GM21515 (cell line): ENCODE measurements around the gene ITGA2.

Experiments
- ATAC-seq: cut with Tn5 transposase; IDR thresholded peaks from one replicate; pipeline ENCODE4 v1.9.1; 2021; ENCODE audit not compliant: unreplicated experiment

ITGA2 gene

DNA sequence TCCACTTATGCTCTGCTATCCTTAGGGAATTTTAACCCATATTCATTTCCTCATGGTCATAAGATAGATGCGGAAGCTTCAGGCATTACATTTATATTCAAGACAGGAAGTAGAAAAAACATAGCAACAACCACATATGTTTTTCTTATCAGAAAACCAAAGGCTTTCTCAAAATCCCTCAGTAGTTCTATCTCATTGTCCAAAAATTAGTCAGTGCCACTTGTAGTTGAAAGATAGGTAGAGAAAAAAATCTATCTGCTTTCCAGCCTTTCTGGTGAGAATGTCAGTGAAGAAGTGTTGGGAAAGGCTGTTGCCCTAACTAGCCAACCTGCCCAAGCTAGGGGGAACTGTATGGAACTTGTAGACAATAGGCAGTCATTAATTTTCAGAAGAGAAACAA lies 143.9 kb downstream of the ITGA2 start:
- ATAC-seq = no peak
